Heart right ventricle (tissue), 16 donors: ENCODE measurements around the gene FBF1. TPM values are rescaled to one million over a fixed set of nuclear protein-coding genes. Genes with fewer than 3 reads are reported as not detected.

ENCODE experiments used
- ATAC-seq, 8 donors: fragments of 200-7000 bp; cut with Tn5 transposase; one replicate each; pipeline ENCODE4 v1.9.1; 2020; ENCODE audit warnings: mild to moderate bottlenecking in 8 of 8, moderate library complexity in 8 of 8, moderate number of reproducible peaks in 1 of 8
- DNase-seq, 2 donors: peaks; one replicate each; pipeline ENCODE4 v3.0.0-alpha.2; 2020
- H3K27ac ChIP-seq, 10 donors: fragments of 200-600 bp; sonication (generic) in 2 of 10; one replicate each; pipeline versions ENCODE4 v1.5.0 to v1.8.0; 2020 to 2022; ENCODE audit warnings: mild to moderate bottlenecking in 3 of 10
- H3K27me3 ChIP-seq, 7 donors: fragments of 200-600 bp; one replicate each; pipeline ENCODE4 v1.8.0; 2021 to 2022; ENCODE audit warnings: mild to moderate bottlenecking in 2 of 7
- H3K36me3 ChIP-seq, 9 donors: fragments of 200-600 bp; sonication (generic) in 1 of 9; one replicate each; pipeline versions ENCODE4 v1.5.0 to v1.8.0; 2020 to 2022; ENCODE audit warnings: mild to moderate bottlenecking in 2 of 9
- H3K4me1 ChIP-seq, 9 donors: fragments of 200-600 bp; sonication (generic) in 1 of 9; one replicate each; pipeline versions ENCODE4 v1.5.0 to v1.8.0; 2020 to 2022; ENCODE audit warnings: mild to moderate bottlenecking in 4 of 9
- H3K4me3 ChIP-seq, 10 donors: fragments of 200-600 bp; sonication (generic) in 2 of 10; one replicate each; pipeline versions ENCODE4 v1.5.0 to v1.8.0; 2020 to 2022; ENCODE audit warnings: mild to moderate bottlenecking in 7 of 10, moderate library complexity in 2 of 10
- H3K9me3 ChIP-seq, 11 donors: fragments of 200-600 bp in 10 of 11; sonication (generic) in 2 of 11; one replicate each; pipeline versions ENCODE4 v1.5.0 to v1.8.0; 2013 to 2022; ENCODE audit warnings: mild to moderate bottlenecking in 2 of 11, control low read depth in 1 of 11, moderate library complexity in 1 of 11
- WGBS, 2 donors: extraction: QIAGEN DNeasy Blood & Tissue Kit; methylation state at CpG; one replicate each; pipeline ENCODE4 v1.1.7; 2013; ENCODE audit warnings: inconsistent platforms in 1 of 2; 5-methylcytosine and 5-hydroxymethylcytosine counted together
- intact Hi-C, 10 donors: fragments of 100-400 bp; cut with DNase I; formaldehyde crosslinking; loops; one replicate each; pipeline versions ENCODE4 v1.11.1 to v1.14.2; 2022
- polyA plus RNA-seq, 2 donors: library from polyadenylated mRNA; stranded (reverse); fragments of 200-250 nt; gene quantifications; one replicate each; pipeline ENCODE4 v1.2.3, GENCODE V29; 2013
- total RNA-seq, 10 donors: library from RNA; stranded (reverse); fragmentation: NEBNext Ultra II Directional in 3 of 10; extraction: Animal tissue kit (Norgen Biotek cat#: 25700) in 3 of 10; gene quantifications; one replicate each; pipeline versions ENCODE4 v1.2.1 to v1.2.4, GENCODE V29; 2021 to 2023
- TF ChIP-seq, protein P1 (sequence below), 9 donors: fragments of 200-600 bp; sonication (generic) in 2 of 9; IDR thresholded peaks; one replicate each; pipeline versions ENCODE4 v1.5.0 to v1.8.0; 2021 to 2022; ENCODE audit warnings: antibody characterized with exemption in 9 of 9, mild to moderate bottlenecking in 5 of 9, moderate library complexity in 1 of 9
- donor health status: Arrhythmogenic right ventricular cardiomyopathy.
- donor health status: ischemic (EF 13 %, LVEDD 7.1; RV severe dilation, severe dysfunction).
- donor health status: healthy with polysubstance abuse.
- donor health status: DM: no; HTN: yes; CAD: no.
- donor health status: DM: no; HTN: no; CAD: no.
- donor health status: ischemic (EF 25% LVEDD 6.9; RV normal size, moderate dysfunction).
- donor health status: ischemic (EF 25% LVEDD 5.7; RV mildly dilated, moderate dysfunction).
- donor health status: healthy.
- donor health status: DM: yes; HTN: yes; CAD: no.
- donor health status: Ischemic cardiomyopathy.
- donor health status: ischemic (EF 35%, LVEDD 5.7; RV mildly dilated, moderate dysfunction).
- donor health status: nonischemic (EF 11% LVEDD 7.7; RV severe dilation, severe dysfunction).
- donor health status: DM: yes; HTN: yes; CAD: no.
- donor health status: PGD.
- donor health status: ischemic (EF 29% LVEDD 5.4; RV normal size, mild dysfunction).
- donor health status: nonischemic (EF 23%, LVEDD 6.1; RV moderate dilation, normal function).

Gene FBF1
- total and polyA plus RNA-seq, 12 donors = 1.6 to 8.3 (median 2.8) TPM

DNA sequence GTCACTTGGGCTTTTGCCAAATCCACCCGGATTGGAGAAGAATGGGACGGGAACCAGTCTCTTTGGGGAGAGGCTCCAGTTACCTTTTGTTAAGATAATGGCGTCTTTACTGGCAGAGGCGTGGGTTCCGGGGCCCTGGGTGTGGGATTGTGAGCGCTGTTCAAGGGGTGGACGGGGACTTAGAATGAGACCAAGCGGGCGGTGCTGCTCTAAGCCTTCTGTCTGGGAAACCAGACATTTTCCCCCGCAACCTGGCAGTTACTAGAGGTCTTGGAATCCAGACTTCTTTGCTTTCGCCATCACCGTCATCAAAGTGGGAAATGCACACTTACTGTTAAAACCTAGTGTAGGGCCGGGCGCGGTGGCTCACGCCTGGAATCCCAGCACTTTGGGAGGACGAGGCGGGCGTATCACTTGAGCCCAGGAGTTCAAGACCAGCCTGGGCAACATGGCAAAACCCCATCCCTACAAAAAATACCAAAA lies 38.9 kb upstream of the FBF1 start:
- intact Hi-C loops = loop anchor here in 4 of 10 donors (1.0 to 10.0 kb wide), 5 partner anchors 37 to 75 kb away; partner anchors contain the start of genes FBF1 (in 1 of the 4) and MRPL38 (in 1 of the 4)
- H3K4me3 ChIP-seq = peak overlapping the region; percentile 70 to 97 (median 82)
- H3K4me1 ChIP-seq = peaks cover 0 to 77% (median 47%) of the 10 kb centered on the region in 9 donors
- ATAC-seq (peak; percentile 12 to 60 (median 37)), DNase-seq (no peak)
- WGBS, 2 donors = 6 to 7% methylated on average over 19 of the region's 19 CpGs
- H3K27me3 ChIP-seq = no peaks in the 10 kb centered on the region
- H3K9me3 ChIP-seq = no peaks in the 10 kb centered on the region
- peaks cover 0 to 13% (median 0%) of the 10 kb centered on the region in 9 donors for H3K36me3 ChIP-seq
- TF ChIP-seq, protein P1, sequence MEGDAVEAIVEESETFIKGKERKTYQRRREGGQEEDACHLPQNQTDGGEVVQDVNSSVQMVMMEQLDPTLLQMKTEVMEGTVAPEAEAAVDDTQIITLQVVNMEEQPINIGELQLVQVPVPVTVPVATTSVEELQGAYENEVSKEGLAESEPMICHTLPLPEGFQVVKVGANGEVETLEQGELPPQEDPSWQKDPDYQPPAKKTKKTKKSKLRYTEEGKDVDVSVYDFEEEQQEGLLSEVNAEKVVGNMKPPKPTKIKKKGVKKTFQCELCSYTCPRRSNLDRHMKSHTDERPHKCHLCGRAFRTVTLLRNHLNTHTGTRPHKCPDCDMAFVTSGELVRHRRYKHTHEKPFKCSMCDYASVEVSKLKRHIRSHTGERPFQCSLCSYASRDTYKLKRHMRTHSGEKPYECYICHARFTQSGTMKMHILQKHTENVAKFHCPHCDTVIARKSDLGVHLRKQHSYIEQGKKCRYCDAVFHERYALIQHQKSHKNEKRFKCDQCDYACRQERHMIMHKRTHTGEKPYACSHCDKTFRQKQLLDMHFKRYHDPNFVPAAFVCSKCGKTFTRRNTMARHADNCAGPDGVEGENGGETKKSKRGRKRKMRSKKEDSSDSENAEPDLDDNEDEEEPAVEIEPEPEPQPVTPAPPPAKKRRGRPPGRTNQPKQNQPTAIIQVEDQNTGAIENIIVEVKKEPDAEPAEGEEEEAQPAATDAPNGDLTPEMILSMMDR (IDR thresholded peaks at IDR 0.05) = no peak
- H3K27ac ChIP-seq = peak overlapping the region; percentile 96 to 99 (median 98)

- WGBS, 2 donors = 0% methylated on average over 69 to 72 of the region's 72 CpGs
- DNase-seq (peak; percentile 98 to 99), ATAC-seq (peak; percentile 97 to 99 (median 98))
- no peaks in the 10 kb centered on the region for H3K27me3 ChIP-seq
- H3K36me3 ChIP-seq = peaks cover 0 to 19% (median 0%) of the 10 kb centered on the region in 9 donors
- intact Hi-C loops = loop anchor here in 2 of 10 donors (1.0 to 5.0 kb wide), 3 partner anchors 37 to 74 kb away; partner anchors contain the start of gene FBF1 (in 1 of the 2)
- peak within 1 kb of the TSS; percentile 96 to 99 (median 98) for H3K27ac ChIP-seq
- H3K9me3 ChIP-seq = no peaks in the 10 kb centered on the region
- peaks cover 0 to 77% (median 47%) of the 10 kb centered on the region in 9 donors for H3K4me1 ChIP-seq
- peak within 1 kb of the TSS; percentile 70 to 97 (median 82) for H3K4me3 ChIP-seq
- TF ChIP-seq, protein P1 (IDR thresholded peaks at IDR 0.05) = peak in 7 of 9 donors; percentile 19 to 69 (median 46)
These were observed 38.3 kb upstream of the FBF1 start, which contains the start of the genes ACOX1 and TEN1 for GRCh38 chr17:75978938-75979704. Gene ACOX1 (minus strand): TSS chr17:75979166. CDS start chr17:75979073, 93 bp downstream. Gene TEN1 (plus strand): TSS chr17:75979240. CDS start chr17:75986193, 6,953 bp downstream.

DNA sequence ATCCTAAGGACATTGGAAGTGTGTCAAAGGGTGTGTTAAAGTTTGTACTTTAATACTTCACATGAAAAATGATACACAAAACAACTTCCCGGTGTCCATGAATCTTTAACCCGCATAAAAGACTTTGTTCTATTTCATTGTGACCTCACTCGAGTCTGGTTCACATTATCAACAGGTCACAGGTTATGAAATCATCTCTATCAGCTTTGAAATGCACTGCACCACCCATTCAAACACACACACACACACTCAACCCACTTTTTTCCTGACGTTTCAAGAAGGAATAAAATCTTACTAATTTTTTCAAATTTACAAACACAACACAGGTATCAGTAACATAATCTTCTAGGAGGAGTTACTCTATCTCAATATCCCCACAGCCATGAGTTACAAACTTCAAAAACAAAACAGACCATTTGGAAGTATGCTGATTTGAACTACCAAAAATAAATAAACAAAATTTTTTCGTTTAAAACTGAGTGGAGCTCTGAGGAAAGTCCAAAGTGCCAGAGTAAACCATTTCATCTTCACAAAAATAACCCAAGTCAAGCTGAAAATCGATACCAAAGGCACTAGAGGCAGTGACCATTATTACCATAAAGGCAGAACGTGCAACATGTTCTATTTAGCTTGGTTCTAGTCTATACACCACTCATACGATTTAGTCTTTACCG lies 35.5 kb upstream of the FBF1 start:
- Histone ChIP-seq H3K36me3 (peaks cover 0 to 45% (median 11%) of the 10 kb centered on the region in 9 donors), H3K4me1 (peaks cover 0 to 66% (median 51%) of the 10 kb centered on the region in 9 donors), H3K4me3 (peak overlapping the region in 5 of 10 donors; percentile 2 to 19 (median 10)), H3K27ac (peak overlapping the region in 8 of 10 donors; percentile 0 to 60 (median 46)), H3K27me3 (no peaks in the 10 kb centered on the region), H3K9me3 (no peaks in the 10 kb centered on the region)
- 47 to 51% methylated on average over 9 of the region's 9 CpGs for WGBS, 2 donors
- TF ChIP-seq, protein P1 (IDR thresholded peaks at IDR 0.05) = no peak
- intact Hi-C loops = loop anchor here in 2 of 10 donors (5.0 kb wide), 2 partner anchors 34 to 69 kb away; partner anchors contain the start of gene FBF1 (in 1 of the 2)
- ATAC-seq (no peak), DNase-seq (no peak)
